CD4-positive, alpha-beta memory T cell (primary cell): ENCODE data around the gene RIMBP2. TPM values are rescaled to one million over a fixed set of nuclear protein-coding genes. Genes with fewer than 3 reads are reported as not detected.

Source experiments
- CTCF ChIA-PET: fragments of 350-600 bp; sonication (Branson Sonifier 250); formaldehyde crosslinking; loops from one replicate; lab custom pipeline; 2021; ENCODE audit warnings: inconsistent platforms; ENCODE audit not compliant: partially characterized antibody; lab: Charles Lee
- POLR2A ChIA-PET: fragments of 350-600 bp; sonication (Branson Sonifier 250); formaldehyde crosslinking; loops from one replicate; lab custom pipeline; 2021; ENCODE audit not compliant: partially characterized antibody; lab: Charles Lee
- DNase-seq, 5 donors: peaks; one replicate each; pipeline versions ENCODE4 v3.0.0 to v3.0.0-alpha.2; 2020 to 2022; ENCODE audit warnings: mixed read lengths in 1 of 5
- H3K27ac ChIP-seq: one replicate; pipeline ENCODE4 v1.7.0; 2013; ENCODE audit warnings: low read depth, low read length
- H3K27me3 ChIP-seq: 2 replicates; pipeline ENCODE4 v1.7.0; 2013; ENCODE audit warnings: mild to moderate bottlenecking, low read length, moderate library complexity; ENCODE audit not compliant: insufficient read depth
- H3K36me3 ChIP-seq: 2 replicates; pipeline ENCODE4 v1.7.0; 2013; ENCODE audit warnings: mild to moderate bottlenecking, low read length, moderate library complexity; ENCODE audit not compliant: insufficient read depth
- H3K4me1 ChIP-seq: 2 replicates; pipeline ENCODE4 v1.7.0; 2013; ENCODE audit warnings: mild to moderate bottlenecking, low read length, moderate library complexity; ENCODE audit not compliant: insufficient read depth
- H3K4me3 ChIP-seq, 2 donors: one replicate each; pipeline ENCODE4 v1.7.0; 2013; ENCODE audit warnings: low read length in 2 of 2, mild to moderate bottlenecking in 1 of 2
- H3K9me3 ChIP-seq, 2 donors: one replicate each; pipeline ENCODE4 v1.7.0; 2013; ENCODE audit warnings: low read length in 2 of 2, control low read depth in 1 of 2; ENCODE audit not compliant: control insufficient read depth in 1 of 2
- H3K27ac Mint-ChIP-seq, 7 donors: one replicate each; pipeline ENCODE4 v1.8.0; 2020 to 2021; ENCODE audit warnings: mixed read lengths in 7 of 7, mild to moderate bottlenecking in 6 of 7, inconsistent platforms in 3 of 7, moderate library complexity in 3 of 7
- H3K27me3 Mint-ChIP-seq, 2 donors: one replicate each; pipeline ENCODE4 v1.8.0; 2020 to 2021; ENCODE audit warnings: mixed read lengths in 2 of 2
- H3K36me3 Mint-ChIP-seq, 2 donors: one replicate each; pipeline ENCODE4 v1.8.0; 2020 to 2021; ENCODE audit warnings: mixed read lengths in 2 of 2, inconsistent platforms in 1 of 2, mild to moderate bottlenecking in 1 of 2
- H3K4me1 Mint-ChIP-seq, 4 donors: one replicate each; pipeline ENCODE4 v1.8.0; 2020 to 2021; ENCODE audit warnings: mixed read lengths in 4 of 4, mild to moderate bottlenecking in 1 of 4
- H3K4me3 Mint-ChIP-seq, 8 donors: one replicate each; pipeline ENCODE4 v1.8.0; 2020 to 2021; ENCODE audit warnings: mixed read lengths in 8 of 8, mild to moderate bottlenecking in 7 of 8, moderate library complexity in 6 of 8, inconsistent platforms in 3 of 8
- H3K9me3 Mint-ChIP-seq, 8 donors: one replicate each; pipeline ENCODE4 v1.8.0; 2020 to 2021; ENCODE audit warnings: mixed read lengths in 8 of 8, mild to moderate bottlenecking in 5 of 8, inconsistent platforms in 3 of 8, moderate library complexity in 1 of 8
- intact Hi-C: fragments of 100-400 bp; cut with micrococcal nuclease; formaldehyde crosslinking; loops from one replicate; pipeline ENCODE4 v1.15.1; 2023
- polyA plus RNA-seq, 2 donors: library from polyadenylated mRNA; unstranded; fragments of 300-500 nt; fragmentation: Illumina TruSeq; gene quantifications; one replicate each; pipeline ENCODE4 v1.2.3, GENCODE V29; 2021
- total RNA-seq, 2 experiments: library from RNA; stranded (reverse); gene quantifications; one replicate each; pipeline ENCODE4 v1.2.3, GENCODE V29; 2021

The RIMBP2 gene
- total and polyA plus RNA-seq, 4 experiments from 2014 or later: 0.20 TPM; not detected in 3

GRCh38 chr12:130675791-130676190 is 40.3 kb downstream of the RIMBP2 start:
- Histone ChIP-seq H3K4me3 (no peak overlapping the region), H3K9me3 (no peaks in the 10 kb centered on the region), H3K36me3 (no peaks in the 10 kb centered on the region), H3K27me3 (no peaks in the 10 kb centered on the region), H3K4me1 (no peaks in the 10 kb centered on the region), H3K27ac (no peak overlapping the region)
- intact Hi-C loops: no loop called here
- Mint-ChIP-seq H3K9me3 (peaks cover 0 to 12% (median 2%) of the 10 kb centered on the region in 8 donors), H3K4me3 (no peak overlapping the region), H3K27ac (no peak overlapping the region), H3K4me1 (no peaks in the 10 kb centered on the region), H3K27me3 (peaks cover 1 to 3% of the 10 kb centered on the region in 2 donors), H3K36me3 (no peaks in the 10 kb centered on the region)
- no peak for DNase-seq
- ChIA-PET POLR2A (no interaction called here), CTCF (no interaction called here)

GRCh38 chr12:130675121-130675520 is 41.0 kb downstream of the RIMBP2 start:
- intact Hi-C loops: no loop called here
- H3K4me3 Mint-ChIP-seq: no peak overlapping the region
- H3K27ac Mint-ChIP-seq: no peak overlapping the region
- no peaks in the 10 kb centered on the region for H3K9me3 ChIP-seq
- H3K4me3 ChIP-seq: no peak overlapping the region
- ChIA-PET POLR2A (no interaction called here), CTCF (no interaction called here)
- peaks cover 0 to 13% (median 2%) of the 10 kb centered on the region in 8 donors for H3K9me3 Mint-ChIP-seq
- H3K27ac ChIP-seq: no peak overlapping the region
- H3K27me3 Mint-ChIP-seq: peaks cover 1 to 3% of the 10 kb centered on the region in 2 donors
- H3K36me3 ChIP-seq: no peaks in the 10 kb centered on the region
- H3K36me3 Mint-ChIP-seq: no peaks in the 10 kb centered on the region
- H3K27me3 ChIP-seq: no peaks in the 10 kb centered on the region
- H3K4me1 Mint-ChIP-seq: no peaks in the 10 kb centered on the region
- no peak for DNase-seq
- no peaks in the 10 kb centered on the region for H3K4me1 ChIP-seq

- H3K9me3 Mint-ChIP-seq: peaks cover 0 to 14% (median 2%) of the 10 kb centered on the region in 8 donors
- intact Hi-C loops: no loop called here
- H3K4me1 Mint-ChIP-seq: no peaks in the 10 kb centered on the region
- H3K36me3 Mint-ChIP-seq: no peaks in the 10 kb centered on the region
- Histone ChIP-seq H3K4me1 (no peaks in the 10 kb centered on the region), H3K27ac (no peak overlapping the region), H3K9me3 (no peaks in the 10 kb centered on the region), H3K36me3 (no peaks in the 10 kb centered on the region), H3K27me3 (no peaks in the 10 kb centered on the region), H3K4me3 (no peak overlapping the region)
- no peak overlapping the region for H3K27ac Mint-ChIP-seq
- H3K27me3 Mint-ChIP-seq: peaks cover 1 to 3% of the 10 kb centered on the region in 2 donors
- ChIA-PET POLR2A (no interaction called here), CTCF (no interaction called here)
- DNase-seq: no peak
- no peak overlapping the region for H3K4me3 Mint-ChIP-seq
Measured at GRCh38 chr12:130674676-130675075, 41.4 kb downstream of the RIMBP2 start.

- H3K4me1 ChIP-seq: no peaks in the 10 kb centered on the region
- H3K36me3 ChIP-seq: no peaks in the 10 kb centered on the region
- DNase-seq: no peak
- CTCF ChIA-PET: no interaction called here
- H3K27me3 ChIP-seq: no peaks in the 10 kb centered on the region
- H3K9me3 ChIP-seq: no peaks in the 10 kb centered on the region
- Mint-ChIP-seq H3K27ac (no peak overlapping the region), H3K4me3 (no peak overlapping the region), H3K36me3 (no peaks in the 10 kb centered on the region), H3K9me3 (peaks cover 0 to 14% (median 4%) of the 10 kb centered on the region in 8 donors), H3K27me3 (peaks cover 3% of the 10 kb centered on the region in 2 donors), H3K4me1 (no peaks in the 10 kb centered on the region)
- POLR2A ChIA-PET: no interaction called here
- intact Hi-C loops: no loop called here
- H3K27ac ChIP-seq: no peak overlapping the region
- H3K4me3 ChIP-seq: no peak overlapping the region
Measured at GRCh38 chr12:130673036-130673705, 42.9 kb downstream of the RIMBP2 start.

GRCh38 chr12:130672089-130672820 is 43.8 kb downstream of the RIMBP2 start:
- Mint-ChIP-seq H3K27me3 (peaks cover 3% of the 10 kb centered on the region in 2 donors), H3K36me3 (no peaks in the 10 kb centered on the region)
- CTCF ChIA-PET: no interaction called here

GRCh38 chr12:130671556-130671955 is 44.5 kb downstream of the RIMBP2 start:
- ChIA-PET POLR2A (no interaction called here), CTCF (no interaction called here)
- Mint-ChIP-seq H3K36me3 (no peaks in the 10 kb centered on the region), H3K27me3 (peaks cover 0 to 3% of the 10 kb centered on the region in 2 donors), H3K9me3 (peaks cover 2 to 14% (median 5%) of the 10 kb centered on the region in 8 donors), H3K4me3 (no peak overlapping the region), H3K4me1 (no peaks in the 10 kb centered on the region), H3K27ac (no peak overlapping the region)
- Histone ChIP-seq H3K36me3 (no peaks in the 10 kb centered on the region), H3K4me1 (no peaks in the 10 kb centered on the region), H3K27me3 (no peaks in the 10 kb centered on the region), H3K9me3 (no peaks in the 10 kb centered on the region), H3K27ac (no peak overlapping the region), H3K4me3 (no peak overlapping the region)
- DNase-seq: no peak
- intact Hi-C loops: no loop called here

More at GRCh38 chr12:130672089-130672820, 43.8 kb downstream of the RIMBP2 start:
- peaks cover under 1 to 12% (median 5%) of the 10 kb centered on the region in 8 donors for H3K9me3 Mint-ChIP-seq
- H3K27ac Mint-ChIP-seq: no peak overlapping the region
- Histone ChIP-seq H3K36me3 (no peaks in the 10 kb centered on the region), H3K4me1 (no peaks in the 10 kb centered on the region), H3K9me3 (no peaks in the 10 kb centered on the region), H3K4me3 (no peak overlapping the region), H3K27me3 (no peaks in the 10 kb centered on the region), H3K27ac (no peak overlapping the region)
- H3K4me3 Mint-ChIP-seq: no peak overlapping the region
- no peaks in the 10 kb centered on the region for H3K4me1 Mint-ChIP-seq
- POLR2A ChIA-PET: no interaction called here
- intact Hi-C loops: no loop called here
- no peak for DNase-seq

- H3K9me3 ChIP-seq: no peaks in the 10 kb centered on the region
- no peak for DNase-seq
- no peaks in the 10 kb centered on the region for H3K36me3 ChIP-seq
- H3K4me3 ChIP-seq: no peak overlapping the region
- Mint-ChIP-seq H3K4me1 (peaks cover 0 to 6% (median 0%) of the 10 kb centered on the region in 4 donors), H3K27me3 (peaks cover 2 to 3% of the 10 kb centered on the region in 2 donors), H3K4me3 (no peak overlapping the region), H3K27ac (no peak overlapping the region), H3K36me3 (no peaks in the 10 kb centered on the region), H3K9me3 (peaks cover 2 to 12% (median 7%) of the 10 kb centered on the region in 8 donors)
- no peaks in the 10 kb centered on the region for H3K4me1 ChIP-seq
- H3K27ac ChIP-seq: no peak overlapping the region
- ChIA-PET CTCF (no interaction called here), POLR2A (no interaction called here)
- no peaks in the 10 kb centered on the region for H3K27me3 ChIP-seq
- intact Hi-C loops: no loop called here
Measured at GRCh38 chr12:130669797-130670196, 46.3 kb downstream of the RIMBP2 start.
